ENCODE data around the gene DNMT3B. TPM values are rescaled to one million over a fixed set of nuclear protein-coding genes. Genes with fewer than 3 reads are reported as not detected.

DNMT3B gene
- total RNA-seq, 1 experiment from 2014 or later = 682 TPM

DNA sequence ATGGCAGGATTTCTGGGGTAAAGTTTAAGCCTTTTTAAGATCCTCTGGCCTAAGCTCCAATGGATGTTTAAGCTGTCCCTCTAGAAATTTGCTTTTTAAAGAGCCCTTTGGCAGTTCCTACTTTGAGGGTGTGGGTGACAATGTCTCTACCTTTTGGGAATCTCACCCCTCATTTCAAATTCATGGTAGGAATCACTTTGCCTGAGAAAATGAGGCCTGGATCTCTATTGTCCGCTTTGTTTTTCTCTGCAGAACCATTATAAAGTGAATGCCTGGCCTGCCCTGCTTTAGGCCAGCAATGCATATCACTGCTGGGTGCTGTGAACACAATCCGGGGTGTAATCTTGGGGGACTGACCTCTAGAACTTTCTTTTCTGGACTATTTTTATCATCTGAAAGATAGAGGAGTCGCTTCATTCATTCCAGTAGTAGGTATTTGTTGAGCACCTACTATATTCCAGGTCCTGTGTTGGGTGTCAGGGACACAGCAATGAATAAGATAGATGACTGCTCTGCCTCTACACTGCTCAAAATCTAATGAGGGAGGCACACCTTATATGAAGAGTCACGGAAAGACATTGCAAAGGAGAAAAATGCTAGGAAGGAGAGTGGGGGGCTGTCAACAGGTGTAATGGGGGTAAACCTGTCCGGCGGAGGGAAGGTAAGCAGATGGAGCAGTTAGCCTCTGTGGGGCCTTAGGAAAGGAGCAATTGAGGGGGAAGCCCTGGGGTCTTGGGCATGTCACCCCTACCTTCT is 10.3 kb upstream of the DNMT3B start (continued):
- 0 out of 2 replicates have a peak, but pooled peaks have one; percentile 28 for TF ChIP-seq E2F5 (CRISPR knock-in tag; IDR thresholded peaks at IDR 0.05)
- TF ChIP-seq, protein P1, sequence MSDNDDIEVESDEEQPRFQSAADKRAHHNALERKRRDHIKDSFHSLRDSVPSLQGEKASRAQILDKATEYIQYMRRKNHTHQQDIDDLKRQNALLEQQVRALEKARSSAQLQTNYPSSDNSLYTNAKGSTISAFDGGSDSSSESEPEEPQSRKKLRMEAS (CRISPR knock-in tag; IDR thresholded peaks at IDR 0.05) = no peak
- 0 out of 2 replicates have a peak, but pooled peaks have one; percentile 55 for TF ChIP-seq ZNF281 (CRISPR knock-in tag; IDR thresholded peaks at IDR 0.05)
- no peak for TF ChIP-seq FOXP1 (CRISPR knock-in tag; IDR thresholded peaks at IDR 0.05; ENCODE audit: borderline replicate concordance)
- no peak for TF ChIP-seq ZNF671 (CRISPR knock-in tag; IDR thresholded peaks at IDR 0.05)
- no peak for TF ChIP-seq E2F4 (CRISPR knock-in tag; IDR thresholded peaks at IDR 0.05; ENCODE audit: borderline replicate concordance, low read depth)
- TF ChIP-seq, protein P2, sequence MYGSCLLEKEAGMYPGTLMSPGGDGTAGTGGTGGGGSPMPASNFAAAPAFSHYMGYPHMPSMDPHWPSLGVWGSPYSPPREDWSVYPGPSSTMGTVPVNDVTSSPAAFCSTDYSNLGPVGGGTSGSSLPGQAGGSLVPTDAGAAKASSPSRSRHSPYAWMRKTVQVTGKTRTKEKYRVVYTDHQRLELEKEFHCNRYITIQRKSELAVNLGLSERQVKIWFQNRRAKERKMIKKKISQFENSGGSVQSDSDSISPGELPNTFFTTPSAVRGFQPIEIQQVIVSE (CRISPR knock-in tag; IDR thresholded peaks at IDR 0.05; ENCODE audit: borderline replicate concordance) = no peak
- no peak for TF ChIP-seq ATF3 (CRISPR knock-in tag; conservative IDR thresholded peaks at IDR 0.05)
- TF ChIP-seq TEAD1 (CRISPR knock-in tag; IDR thresholded peaks at IDR 0.05) = peak; percentile 79; the same call in 1 of the 2 replicates
- peak; percentile 59; the same call in 1 of the 2 replicates for TF ChIP-seq FOXK1 (CRISPR knock-in tag; IDR thresholded peaks at IDR 0.05)
- TF ChIP-seq, protein P3, sequence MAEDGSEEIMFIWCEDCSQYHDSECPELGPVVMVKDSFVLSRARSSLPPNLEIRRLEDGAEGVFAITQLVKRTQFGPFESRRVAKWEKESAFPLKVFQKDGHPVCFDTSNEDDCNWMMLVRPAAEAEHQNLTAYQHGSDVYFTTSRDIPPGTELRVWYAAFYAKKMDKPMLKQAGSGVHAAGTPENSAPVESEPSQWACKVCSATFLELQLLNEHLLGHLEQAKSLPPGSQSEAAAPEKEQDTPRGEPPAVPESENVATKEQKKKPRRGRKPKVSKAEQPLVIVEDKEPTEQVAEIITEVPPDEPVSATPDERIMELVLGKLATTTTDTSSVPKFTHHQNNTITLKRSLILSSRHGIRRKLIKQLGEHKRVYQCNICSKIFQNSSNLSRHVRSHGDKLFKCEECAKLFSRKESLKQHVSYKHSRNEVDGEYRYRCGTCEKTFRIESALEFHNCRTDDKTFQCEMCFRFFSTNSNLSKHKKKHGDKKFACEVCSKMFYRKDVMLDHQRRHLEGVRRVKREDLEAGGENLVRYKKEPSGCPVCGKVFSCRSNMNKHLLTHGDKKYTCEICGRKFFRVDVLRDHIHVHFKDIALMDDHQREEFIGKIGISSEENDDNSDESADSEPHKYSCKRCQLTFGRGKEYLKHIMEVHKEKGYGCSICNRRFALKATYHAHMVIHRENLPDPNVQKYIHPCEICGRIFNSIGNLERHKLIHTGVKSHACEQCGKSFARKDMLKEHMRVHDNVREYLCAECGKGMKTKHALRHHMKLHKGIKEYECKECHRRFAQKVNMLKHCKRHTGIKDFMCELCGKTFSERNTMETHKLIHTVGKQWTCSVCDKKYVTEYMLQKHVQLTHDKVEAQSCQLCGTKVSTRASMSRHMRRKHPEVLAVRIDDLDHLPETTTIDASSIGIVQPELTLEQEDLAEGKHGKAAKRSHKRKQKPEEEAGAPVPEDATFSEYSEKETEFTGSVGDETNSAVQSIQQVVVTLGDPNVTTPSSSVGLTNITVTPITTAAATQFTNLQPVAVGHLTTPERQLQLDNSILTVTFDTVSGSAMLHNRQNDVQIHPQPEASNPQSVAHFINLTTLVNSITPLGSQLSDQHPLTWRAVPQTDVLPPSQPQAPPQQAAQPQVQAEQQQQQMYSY (CRISPR knock-in tag; IDR thresholded peaks at IDR 0.05) = no peak
- no peak for TF ChIP-seq ZNF138 (CRISPR knock-in tag; conservative IDR thresholded peaks at IDR 0.05)
- TF ChIP-seq, protein P4, sequence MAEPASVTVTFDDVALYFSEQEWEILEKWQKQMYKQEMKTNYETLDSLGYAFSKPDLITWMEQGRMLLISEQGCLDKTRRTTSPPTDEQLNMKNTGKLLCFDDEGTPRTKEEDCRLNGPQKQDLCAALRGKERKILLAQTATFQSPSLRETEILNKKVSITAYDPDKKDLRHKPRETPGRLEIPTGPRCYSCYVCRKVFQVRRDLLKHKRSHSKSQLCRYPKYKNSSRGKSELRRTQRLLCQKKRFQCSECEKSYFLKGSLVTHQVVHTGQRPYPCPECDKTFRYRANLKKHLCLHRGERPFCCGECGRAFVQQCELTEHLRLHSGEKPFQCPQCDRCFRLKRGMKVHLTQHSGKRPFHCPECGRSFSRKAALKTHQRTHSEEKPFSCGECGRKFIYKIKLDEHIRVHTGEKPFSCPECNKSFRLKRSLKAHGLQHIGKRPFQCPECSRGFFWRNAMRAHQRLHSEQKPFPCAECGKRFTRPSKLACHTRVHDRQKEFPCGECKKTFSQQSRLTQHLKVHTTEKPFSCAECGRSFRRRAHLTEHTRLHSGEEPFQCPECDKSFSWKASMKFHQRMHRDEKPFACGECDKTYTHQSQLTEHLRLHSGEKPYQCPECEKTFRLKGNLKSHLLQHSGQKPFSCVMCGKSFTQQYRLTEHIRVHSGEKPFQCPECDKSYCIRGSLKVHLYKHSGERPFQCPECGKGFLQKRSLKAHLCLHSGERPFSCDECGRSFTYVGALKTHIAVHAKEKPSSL (CRISPR knock-in tag; conservative IDR thresholded peaks at IDR 0.05) = no peak
- TF ChIP-seq, protein P5, sequence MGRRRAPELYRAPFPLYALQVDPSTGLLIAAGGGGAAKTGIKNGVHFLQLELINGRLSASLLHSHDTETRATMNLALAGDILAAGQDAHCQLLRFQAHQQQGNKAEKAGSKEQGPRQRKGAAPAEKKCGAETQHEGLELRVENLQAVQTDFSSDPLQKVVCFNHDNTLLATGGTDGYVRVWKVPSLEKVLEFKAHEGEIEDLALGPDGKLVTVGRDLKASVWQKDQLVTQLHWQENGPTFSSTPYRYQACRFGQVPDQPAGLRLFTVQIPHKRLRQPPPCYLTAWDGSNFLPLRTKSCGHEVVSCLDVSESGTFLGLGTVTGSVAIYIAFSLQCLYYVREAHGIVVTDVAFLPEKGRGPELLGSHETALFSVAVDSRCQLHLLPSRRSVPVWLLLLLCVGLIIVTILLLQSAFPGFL (CRISPR knock-in tag; IDR thresholded peaks at IDR 0.05; ENCODE audit: borderline replicate concordance) = no peak
- TF ChIP-seq, protein P6, sequence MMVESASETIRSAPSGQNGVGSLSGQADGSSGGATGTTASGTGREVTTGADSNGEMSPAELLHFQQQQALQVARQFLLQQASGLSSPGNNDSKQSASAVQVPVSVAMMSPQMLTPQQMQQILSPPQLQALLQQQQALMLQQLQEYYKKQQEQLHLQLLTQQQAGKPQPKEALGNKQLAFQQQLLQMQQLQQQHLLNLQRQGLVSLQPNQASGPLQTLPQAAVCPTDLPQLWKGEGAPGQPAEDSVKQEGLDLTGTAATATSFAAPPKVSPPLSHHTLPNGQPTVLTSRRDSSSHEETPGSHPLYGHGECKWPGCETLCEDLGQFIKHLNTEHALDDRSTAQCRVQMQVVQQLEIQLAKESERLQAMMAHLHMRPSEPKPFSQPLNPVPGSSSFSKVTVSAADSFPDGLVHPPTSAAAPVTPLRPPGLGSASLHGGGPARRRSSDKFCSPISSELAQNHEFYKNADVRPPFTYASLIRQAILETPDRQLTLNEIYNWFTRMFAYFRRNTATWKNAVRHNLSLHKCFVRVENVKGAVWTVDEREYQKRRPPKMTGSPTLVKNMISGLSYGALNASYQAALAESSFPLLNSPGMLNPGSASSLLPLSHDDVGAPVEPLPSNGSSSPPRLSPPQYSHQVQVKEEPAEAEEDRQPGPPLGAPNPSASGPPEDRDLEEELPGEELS (CRISPR knock-in tag; IDR thresholded peaks at IDR 0.05) = peak; percentile 90; the same call in 1 of the 2 replicates
- TF ChIP-seq MXD4 (CRISPR knock-in tag; IDR thresholded peaks at IDR 0.05; ENCODE audit: borderline replicate concordance) = no peak
- TF ChIP-seq CREM (CRISPR knock-in tag; IDR thresholded peaks at IDR 0.05) = 0 out of 2 replicates have a peak, but pooled peaks have one; percentile 20
- peak; percentile 97 for TF ChIP-seq ZNF121 (CRISPR knock-in tag; IDR thresholded peaks at IDR 0.05)
- TF ChIP-seq NR3C1 (CRISPR knock-in tag; conservative IDR thresholded peaks at IDR 0.05; ENCODE audit: low read depth) = no peak

Measured in WTC11 (cell line).